Heart left ventricle (tissue), 16 donors: ENCODE measurements around the gene PRPF8. TPM values are rescaled to one million over a fixed set of nuclear protein-coding genes. Genes with fewer than 3 reads are reported as not detected.

Experiments
- ATAC-seq, 4 donors: fragments of 200-7000 bp; cut with Tn5 transposase; one replicate each; pipeline ENCODE4 v1.9.1; 2020 to 2022; ENCODE audit warnings: moderate library complexity in 4 of 4, mild to moderate bottlenecking in 3 of 4, moderate number of reproducible peaks in 1 of 4
- DNase-seq, 5 donors: peaks; one replicate each; pipeline ENCODE4 v3.0.0-alpha.2; 2020
- H3K27ac ChIP-seq, 12 donors: fragments of 200-600 bp; sonication (generic) in 4 of 12; one replicate each; pipeline versions ENCODE4 v1.5.0 to v1.8.0; 2016 to 2022; ENCODE audit warnings: mild to moderate bottlenecking in 2 of 12
- H3K27me3 ChIP-seq, 9 donors: fragments of 200-600 bp; sonication (generic) in 2 of 9; one replicate each; pipeline versions ENCODE4 v1.5.1 to v1.8.0; 2016 to 2022; ENCODE audit warnings: mild to moderate bottlenecking in 3 of 9
- H3K36me3 ChIP-seq, 9 donors: fragments of 200-600 bp; sonication (generic) in 2 of 9; one replicate each; pipeline versions ENCODE4 v1.5.0 to v1.8.0; 2018 to 2022; ENCODE audit warnings: mild to moderate bottlenecking in 2 of 9
- H3K4me1 ChIP-seq, 12 donors: fragments of 200-600 bp; sonication (generic) in 4 of 12; one replicate each; pipeline versions ENCODE4 v1.5.0 to v1.8.0; 2016 to 2022; ENCODE audit warnings: mild to moderate bottlenecking in 3 of 12
- H3K4me3 ChIP-seq, 12 donors: fragments of 200-600 bp; sonication (generic) in 4 of 12; one replicate each; pipeline versions ENCODE4 v1.5.0 to v1.8.0; 2017 to 2022; ENCODE audit warnings: mild to moderate bottlenecking in 9 of 12, moderate library complexity in 4 of 12
- H3K9me3 ChIP-seq, 12 donors: fragments of 200-600 bp; sonication (generic) in 4 of 12; one replicate each; pipeline versions ENCODE4 v1.5.0 to v1.8.0; 2016 to 2022; ENCODE audit warnings: mild to moderate bottlenecking in 1 of 12
- POLR2A ChIP-seq, 2 donors: fragments of 450-650 bp; IDR thresholded peaks; one replicate each; pipeline ENCODE4 v1.6.1; 2017; ENCODE audit warnings: antibody characterized with exemption in 2 of 2, mild to moderate bottlenecking in 2 of 2, moderate library complexity in 2 of 2
- WGBS, 4 donors: extraction: QIAGEN DNeasy Blood & Tissue Kit in 2 of 4; methylation state at CpG; one replicate each; pipeline versions ENCODE4 v1.1.5 to v1.1.7; 2013 to 2018; 5-methylcytosine and 5-hydroxymethylcytosine counted together
- intact Hi-C, 10 donors: fragments of 100-400 bp; cut with DNase I; formaldehyde crosslinking; loops; one replicate each; pipeline versions ENCODE4 v1.11.1 to v1.14.2; 2022
- polyA plus RNA-seq, 2 donors: library from polyadenylated mRNA; stranded (reverse); fragments of 200-250 nt; gene quantifications; one replicate each; pipeline ENCODE4 v1.2.3, GENCODE V29; 2013
- total RNA-seq, 9 donors: library from RNA; depleted of rRNA in 2 of 9; stranded (reverse); fragments of >200 nt in 2 of 9; fragmentation: NEBNext Ultra II Directional in 3 of 9; extraction: Animal tissue kit (Norgen Biotek cat#: 25700) in 3 of 9; gene quantifications; one replicate each; pipeline versions ENCODE4 v1.1.0 to v1.2.4, GENCODE V29; 2016 to 2023
- TF ChIP-seq, protein P1 (sequence below), 12 donors: fragments of 200-600 bp; sonication (generic) in 4 of 12; IDR thresholded peaks; one replicate each; pipeline versions ENCODE4 v1.5.0 to v1.8.0; 2018 to 2022; ENCODE audit warnings: antibody characterized with exemption in 12 of 12, mild to moderate bottlenecking in 5 of 12
- donor health status: ischemic (EF 13 %, LVEDD 7.1; RV severe dilation, severe dysfunction).
- donor health status: healthy with polysubstance abuse.
- donor health status: DM: no; HTN: yes; CAD: no.
- donor health status: DM: no; HTN: no; CAD: no.
- donor health status: ischemic (EF 25% LVEDD 6.9; RV normal size, moderate dysfunction).
- donor health status: ischemic (EF 25% LVEDD 5.7; RV mildly dilated, moderate dysfunction).
- donor health status: healthy.
- donor health status: DM: yes; HTN: yes; CAD: no.
- donor health status: ischemic (EF 35%, LVEDD 5.7; RV mildly dilated, moderate dysfunction).
- donor health status: nonischemic (EF 11% LVEDD 7.7; RV severe dilation, severe dysfunction).
- donor health status: DM: yes; HTN: yes; CAD: no.
- donor health status: PGD.
- donor health status: ischemic (EF 29% LVEDD 5.4; RV normal size, mild dysfunction).
- donor health status: nonischemic (EF 23%, LVEDD 6.1; RV moderate dilation, normal function).

The PRPF8 gene
- total and polyA plus RNA-seq, 11 donors: 70.1 to 195 (median 145) TPM

DNA sequence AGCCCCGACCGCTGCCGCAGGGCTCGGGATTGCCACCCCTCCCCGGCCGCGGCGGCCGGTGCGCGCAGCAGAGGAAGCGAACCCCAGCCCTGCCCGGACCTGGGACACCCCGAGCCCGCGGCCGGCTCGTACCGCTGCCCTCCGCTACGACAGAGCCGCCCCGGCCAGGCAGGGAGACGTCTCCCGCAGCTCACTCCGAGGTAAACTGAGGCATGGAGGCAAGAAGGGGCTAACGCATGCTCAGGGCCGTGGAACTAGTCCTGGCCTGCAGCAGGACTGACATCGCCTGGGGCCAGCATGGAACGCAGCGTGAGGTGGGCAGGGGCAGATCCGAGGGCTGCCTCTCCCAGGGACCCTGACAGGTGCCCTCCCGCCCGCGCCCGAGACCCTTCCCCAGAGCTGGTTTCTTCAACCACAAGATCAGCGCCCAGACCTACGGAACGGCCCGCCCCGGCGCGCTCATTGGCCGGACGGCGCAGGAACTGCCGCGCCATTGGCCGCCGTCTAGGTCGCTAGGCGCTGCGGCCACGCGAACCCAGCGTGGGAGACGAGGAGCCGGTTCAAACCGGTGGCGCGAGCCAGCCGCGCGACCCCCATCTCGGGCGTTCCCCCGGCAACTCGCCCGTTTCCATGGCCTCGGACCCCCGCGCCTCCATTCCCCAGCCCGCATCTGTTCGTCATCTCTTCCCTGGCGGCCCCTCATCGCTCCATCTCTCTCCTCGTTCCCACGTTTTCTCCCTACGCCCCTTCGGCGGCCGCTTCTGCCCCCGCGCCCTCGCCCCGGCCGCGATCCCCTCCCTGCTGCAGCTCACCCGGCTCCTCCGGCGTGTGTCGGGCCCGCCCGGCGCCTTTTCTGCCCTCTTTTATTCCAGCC, 56.4 kb downstream of the PRPF8 start, which contains the start of gene SLC43A2:
SLC43A2 (minus strand) TSS at position 853 of the 874 bp plus-strand sequence. CDS start 960 bp downstream, outside the sequence.
- peak; percentile 83 to 91 (median 87) for DNase-seq
- H3K27ac ChIP-seq: peak within 1 kb of the TSS; percentile 80 to 97 (median 92)
- peaks cover 0 to 56% (median 14%) of the 10 kb centered on the region in 12 donors for H3K4me1 ChIP-seq
- intact Hi-C loops: loop anchor here in 7 of 10 donors (1.0 to 10.0 kb wide), 9 partner anchors 15 to 361 kb away; partner anchors contain the start of genes BHLHA9 (in 1 of the 7), SCARF1 (in 1 of the 7) and TRARG1 (in 1 of the 7)
- peak within 1 kb of the TSS; percentile 32 to 96 (median 80) for H3K4me3 ChIP-seq
- H3K36me3 ChIP-seq: peaks cover 0 to 11% (median 0%) of the 10 kb centered on the region in 9 donors
- no peaks in the 10 kb centered on the region for H3K9me3 ChIP-seq
- no peaks in the 10 kb centered on the region for H3K27me3 ChIP-seq
- ATAC-seq: peak; percentile 74 to 89 (median 88)
- 0 to 1% (median 1%) methylated on average over 74 to 95 of the region's 95 CpGs for WGBS, 4 donors
- TF ChIP-seq, protein P1, sequence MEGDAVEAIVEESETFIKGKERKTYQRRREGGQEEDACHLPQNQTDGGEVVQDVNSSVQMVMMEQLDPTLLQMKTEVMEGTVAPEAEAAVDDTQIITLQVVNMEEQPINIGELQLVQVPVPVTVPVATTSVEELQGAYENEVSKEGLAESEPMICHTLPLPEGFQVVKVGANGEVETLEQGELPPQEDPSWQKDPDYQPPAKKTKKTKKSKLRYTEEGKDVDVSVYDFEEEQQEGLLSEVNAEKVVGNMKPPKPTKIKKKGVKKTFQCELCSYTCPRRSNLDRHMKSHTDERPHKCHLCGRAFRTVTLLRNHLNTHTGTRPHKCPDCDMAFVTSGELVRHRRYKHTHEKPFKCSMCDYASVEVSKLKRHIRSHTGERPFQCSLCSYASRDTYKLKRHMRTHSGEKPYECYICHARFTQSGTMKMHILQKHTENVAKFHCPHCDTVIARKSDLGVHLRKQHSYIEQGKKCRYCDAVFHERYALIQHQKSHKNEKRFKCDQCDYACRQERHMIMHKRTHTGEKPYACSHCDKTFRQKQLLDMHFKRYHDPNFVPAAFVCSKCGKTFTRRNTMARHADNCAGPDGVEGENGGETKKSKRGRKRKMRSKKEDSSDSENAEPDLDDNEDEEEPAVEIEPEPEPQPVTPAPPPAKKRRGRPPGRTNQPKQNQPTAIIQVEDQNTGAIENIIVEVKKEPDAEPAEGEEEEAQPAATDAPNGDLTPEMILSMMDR (IDR thresholded peaks at IDR 0.05): no peak
- no peak for TF ChIP-seq POLR2A (IDR thresholded peaks at IDR 0.05)

DNA sequence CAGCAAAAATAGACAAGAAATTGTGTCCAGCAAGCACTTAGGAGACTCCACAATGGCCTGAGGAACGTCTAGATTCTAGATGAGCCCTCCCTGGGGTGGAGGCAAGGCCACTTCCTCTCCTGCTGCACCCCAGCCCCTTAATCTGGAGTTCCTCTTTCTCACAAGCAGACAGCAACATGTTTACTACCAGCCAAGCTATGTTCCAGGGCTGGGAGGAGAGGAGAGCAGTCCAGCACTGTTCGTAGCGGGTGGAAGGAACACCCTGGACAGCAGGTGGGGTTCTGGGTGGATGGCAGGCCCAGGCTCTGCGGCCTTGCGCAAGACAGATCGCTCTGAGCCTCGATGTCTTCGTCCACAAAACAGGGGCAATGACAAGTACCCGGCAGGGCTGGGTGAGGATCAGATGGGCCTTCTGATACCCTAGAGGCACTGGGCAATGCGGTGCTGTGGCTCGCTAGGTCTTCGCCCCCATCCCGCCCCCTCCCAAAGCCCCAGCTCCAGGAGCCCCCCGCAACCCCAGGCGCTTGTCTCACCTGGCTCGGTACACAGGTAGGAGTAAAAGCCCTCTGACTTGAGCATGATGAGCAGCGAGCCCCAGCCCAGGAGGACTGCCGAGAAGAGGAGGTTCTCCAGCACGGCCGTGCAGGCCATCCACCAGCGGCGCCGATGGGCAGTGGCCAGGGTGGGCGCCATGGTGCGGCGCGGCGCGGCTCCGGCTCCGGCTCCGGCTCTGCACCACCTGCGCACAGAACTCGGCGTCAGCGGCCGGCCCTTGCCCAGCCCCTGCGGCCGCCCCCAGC, 57.3 kb downstream of the PRPF8 start:
- 25 to 64% (median 41%) methylated on average over 7 to 39 of the region's 39 CpGs for WGBS, 4 donors
- intact Hi-C loops: loop anchor here in 4 of 10 donors (5.0 to 10.0 kb wide), 5 partner anchors 35 to 360 kb away; partner anchors contain the start of genes BHLHA9 (in 1 of the 4) and TRARG1 (in 1 of the 4)
- Histone ChIP-seq H3K36me3 (peaks cover 0 to 11% (median 0%) of the 10 kb centered on the region in 9 donors), H3K27ac (peak overlapping the region in 11 of 12 donors; percentile 33 to 97 (median 93)), H3K4me1 (peaks cover 0 to 56% (median 14%) of the 10 kb centered on the region in 12 donors), H3K4me3 (peak overlapping the region; percentile 32 to 96 (median 80)), H3K27me3 (no peaks in the 10 kb centered on the region), H3K9me3 (no peaks in the 10 kb centered on the region)
- ATAC-seq (peak in 2 of 4 donors; percentile 4 to 6), DNase-seq (peak in 2 of 5 donors; percentile 46 to 68)
- TF ChIP-seq, protein P1 (IDR thresholded peaks at IDR 0.05): no peak
- no peak for TF ChIP-seq POLR2A (IDR thresholded peaks at IDR 0.05)

DNA sequence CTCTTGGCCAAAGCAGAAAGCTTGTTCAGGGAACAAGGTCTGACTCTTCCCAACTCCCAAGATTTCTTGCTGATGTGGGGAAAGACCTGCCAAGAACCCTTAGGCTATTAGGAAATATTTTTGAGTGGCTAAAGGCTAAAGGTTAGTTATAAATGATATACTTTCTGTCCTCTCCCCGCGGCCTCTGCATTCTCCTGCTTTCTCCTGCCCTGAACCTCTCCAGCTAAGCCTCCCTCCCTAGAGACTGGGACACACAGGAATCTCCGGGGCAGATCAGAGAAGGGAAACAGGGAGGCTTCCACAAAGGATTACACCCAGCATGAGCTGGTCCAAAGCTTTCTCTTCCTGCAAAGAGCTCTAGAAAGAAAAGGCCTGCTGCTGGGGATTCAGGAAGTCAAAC, 58.3 kb downstream of the PRPF8 start:
- H3K36me3 ChIP-seq: peaks cover 0 to 15% (median 0%) of the 10 kb centered on the region in 9 donors
- 45 to 65% (median 55%) methylated on average over 3 of the region's 3 CpGs for WGBS, 4 donors
- ATAC-seq: no peak
- no peaks in the 10 kb centered on the region for H3K27me3 ChIP-seq
- no peaks in the 10 kb centered on the region for H3K9me3 ChIP-seq
- H3K4me1 ChIP-seq: peaks cover 0 to 53% (median 14%) of the 10 kb centered on the region in 12 donors
- peak overlapping the region in 3 of 12 donors; percentile 33 to 97 (median 93) for H3K27ac ChIP-seq
- TF ChIP-seq POLR2A (IDR thresholded peaks at IDR 0.05): no peak
- TF ChIP-seq, protein P1 (IDR thresholded peaks at IDR 0.05): no peak
- peak overlapping the region in 3 of 12 donors; percentile 7 to 95 (median 82) for H3K4me3 ChIP-seq
- DNase-seq: no peak
- intact Hi-C loops: loop anchor here in 4 of 10 donors (5.0 to 10.0 kb wide), 5 partner anchors 34 to 359 kb away; partner anchors contain the start of genes BHLHA9 (in 1 of the 4) and TRARG1 (in 1 of the 4)
